ENCODE data around the gene DTWD1. TPM values are rescaled to one million over a fixed set of nuclear protein-coding genes. Genes with fewer than 3 reads are reported as not detected.
"Not testable (repeated sequence)": the region's sequence is repeated elsewhere in the genome, so short reads cannot be mapped to it uniquely, and the experiment has no call there.

Gene DTWD1
- total RNA-seq, 6 experiments from 2014 or later: 43.5 to 48.2 (median 46.8) TPM

GRCh38 chr15:49605588-49605987 is 15.3 kb upstream of the DTWD1 start:
- H3K36me3 Mint-ChIP-seq (ENCODE audit: low read depth): peaks cover 31% of the 10 kb centered on the region
- H3K27ac Mint-ChIP-seq: no peak overlapping the region
- TF ChIP-seq, protein P1, sequence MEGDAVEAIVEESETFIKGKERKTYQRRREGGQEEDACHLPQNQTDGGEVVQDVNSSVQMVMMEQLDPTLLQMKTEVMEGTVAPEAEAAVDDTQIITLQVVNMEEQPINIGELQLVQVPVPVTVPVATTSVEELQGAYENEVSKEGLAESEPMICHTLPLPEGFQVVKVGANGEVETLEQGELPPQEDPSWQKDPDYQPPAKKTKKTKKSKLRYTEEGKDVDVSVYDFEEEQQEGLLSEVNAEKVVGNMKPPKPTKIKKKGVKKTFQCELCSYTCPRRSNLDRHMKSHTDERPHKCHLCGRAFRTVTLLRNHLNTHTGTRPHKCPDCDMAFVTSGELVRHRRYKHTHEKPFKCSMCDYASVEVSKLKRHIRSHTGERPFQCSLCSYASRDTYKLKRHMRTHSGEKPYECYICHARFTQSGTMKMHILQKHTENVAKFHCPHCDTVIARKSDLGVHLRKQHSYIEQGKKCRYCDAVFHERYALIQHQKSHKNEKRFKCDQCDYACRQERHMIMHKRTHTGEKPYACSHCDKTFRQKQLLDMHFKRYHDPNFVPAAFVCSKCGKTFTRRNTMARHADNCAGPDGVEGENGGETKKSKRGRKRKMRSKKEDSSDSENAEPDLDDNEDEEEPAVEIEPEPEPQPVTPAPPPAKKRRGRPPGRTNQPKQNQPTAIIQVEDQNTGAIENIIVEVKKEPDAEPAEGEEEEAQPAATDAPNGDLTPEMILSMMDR (IDR thresholded peaks at IDR 0.05): no peak
- no peak overlapping the region for H3K4me3 Mint-ChIP-seq
- H3K9me3 Mint-ChIP-seq: peaks cover 15% of the 10 kb centered on the region
- no peak for DNase-seq
- peaks cover 2% of the 10 kb centered on the region; the same call in 1 of the 2 replicates for H3K27me3 Mint-ChIP-seq (ENCODE audit: insufficient read depth)
- H3K4me1 Mint-ChIP-seq (ENCODE audit: low read depth): peaks cover 18% of the 10 kb centered on the region

DNA sequence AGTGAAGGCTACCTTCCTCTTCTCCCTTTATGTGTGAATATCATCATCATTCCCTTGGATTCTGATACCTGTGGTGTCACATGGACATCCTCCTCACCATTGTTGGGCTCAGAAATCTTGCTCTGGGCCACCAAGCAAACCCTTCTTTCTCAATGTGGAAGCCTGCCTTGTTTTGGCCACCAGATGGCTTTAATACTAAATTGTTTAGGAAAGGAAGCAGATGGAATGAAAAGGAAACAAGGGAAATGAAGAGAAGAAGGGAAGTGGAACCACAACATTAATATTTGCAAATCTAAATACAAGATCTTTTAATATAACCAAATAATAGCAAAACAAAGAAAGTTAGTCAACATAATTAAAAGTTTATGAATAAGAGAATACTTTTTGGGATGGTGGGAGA is 14.3 kb upstream of the DTWD1 start:
- H3K4me3 Mint-ChIP-seq: no peak overlapping the region
- peaks cover 26% of the 10 kb centered on the region for H3K36me3 Mint-ChIP-seq (ENCODE audit: low read depth)

DNA sequence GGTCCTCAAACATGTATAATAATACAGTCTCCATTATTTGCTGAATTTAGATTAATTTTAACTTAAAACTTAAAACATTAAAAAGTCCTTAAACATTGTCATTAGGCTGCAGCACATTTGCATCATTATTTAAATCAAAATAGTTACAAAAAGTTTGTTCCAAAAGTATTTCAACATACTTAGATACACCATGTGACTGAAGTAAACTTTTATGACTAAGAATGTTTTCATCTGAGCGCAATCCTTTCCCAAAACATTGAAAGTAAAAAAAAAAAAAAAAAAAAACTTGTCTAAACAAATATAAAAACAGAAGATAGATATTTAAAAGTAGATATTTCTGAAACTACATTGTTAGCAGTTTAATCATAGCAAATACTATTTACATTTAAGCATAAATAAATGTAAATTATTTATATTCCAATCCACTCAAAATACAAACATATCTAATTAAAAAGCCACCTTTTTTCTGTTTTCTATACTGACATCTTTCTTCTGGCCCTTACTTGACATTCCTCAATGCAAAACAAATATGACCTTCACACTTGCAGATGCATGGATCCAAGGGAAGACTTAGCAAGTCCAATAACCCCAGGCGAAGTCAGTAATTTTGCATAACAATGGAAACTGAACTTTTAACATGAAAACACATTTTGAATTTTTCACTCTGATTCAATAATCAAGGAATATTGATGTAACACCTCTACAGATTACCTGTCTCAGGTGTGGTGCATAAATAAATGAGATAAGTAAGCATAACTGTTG is 10.5 kb upstream of the DTWD1 start:
- Mint-ChIP-seq H3K27ac (no peak overlapping the region), H3K4me1 (ENCODE audit: low read depth) (peaks cover 18% of the 10 kb centered on the region), H3K4me3 (no peak overlapping the region), H3K36me3 (ENCODE audit: low read depth) (peaks cover 29% of the 10 kb centered on the region), H3K27me3 (ENCODE audit: insufficient read depth) (peaks cover 2% of the 10 kb centered on the region; the same call in 1 of the 2 replicates), H3K9me3 (peaks cover 7% of the 10 kb centered on the region; the same call in 1 of the 2 replicates)
- DNase-seq: no peak
- TF ChIP-seq, protein P1 (IDR thresholded peaks at IDR 0.05): no peak

More for the DNA sequence above, 14.3 kb upstream of the DTWD1 start:
- DNase-seq: no peak
- peaks cover 10% of the 10 kb centered on the region; the same call in 1 of the 2 replicates for H3K9me3 Mint-ChIP-seq
- peaks cover 2% of the 10 kb centered on the region; the same call in 1 of the 2 replicates for H3K27me3 Mint-ChIP-seq (ENCODE audit: insufficient read depth)
- peaks cover 18% of the 10 kb centered on the region for H3K4me1 Mint-ChIP-seq (ENCODE audit: low read depth)
- TF ChIP-seq, protein P1 (IDR thresholded peaks at IDR 0.05): peak; percentile 59
- H3K27ac Mint-ChIP-seq: no peak overlapping the region

- H3K4me1 Mint-ChIP-seq (ENCODE audit: low read depth); H3K4me3 Mint-ChIP-seq; H3K27ac Mint-ChIP-seq; DNase-seq; H3K27me3 Mint-ChIP-seq (ENCODE audit: insufficient read depth): not testable (repeated sequence)
- Mint-ChIP-seq H3K36me3 (ENCODE audit: low read depth) (peaks cover 33% of the 10 kb centered on the region), H3K9me3 (peaks cover 15% of the 10 kb centered on the region; the same call in 1 of the 2 replicates)
These were observed 8.6 kb upstream of the DTWD1 start for GRCh38 chr15:49612240-49612639.

DNA sequence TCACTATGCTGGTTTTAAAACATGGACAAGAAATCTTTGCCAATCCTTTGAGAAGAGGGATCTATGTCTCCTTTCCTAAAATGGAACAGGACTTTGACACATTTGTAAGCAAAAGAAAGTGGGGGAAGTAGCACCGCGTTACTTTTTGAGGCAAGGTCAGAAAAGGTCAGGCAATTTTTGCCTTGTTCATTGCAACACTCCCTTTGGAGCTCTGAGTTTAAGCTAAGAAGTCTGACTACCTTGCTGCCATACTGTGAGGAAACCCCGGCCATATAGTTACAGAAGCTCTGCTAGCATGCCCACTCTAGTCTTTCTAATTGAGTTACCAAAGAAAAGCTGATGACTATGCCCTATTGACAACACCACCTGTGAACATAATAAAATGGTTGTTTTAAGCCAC is 1.6 kb upstream of the DTWD1 start:
- Mint-ChIP-seq H3K36me3 (ENCODE audit: low read depth) (peaks cover 53% of the 10 kb centered on the region), H3K27ac (no peak overlapping the region), H3K27me3 (ENCODE audit: insufficient read depth) (peaks cover 2% of the 10 kb centered on the region; the same call in 1 of the 2 replicates), H3K4me1 (ENCODE audit: low read depth) (peaks cover 52% of the 10 kb centered on the region), H3K4me3 (peak overlapping the region; percentile 98; the same call in 1 of the 2 replicates), H3K9me3 (peaks cover 15% of the 10 kb centered on the region; the same call in 1 of the 2 replicates)
- TF ChIP-seq, protein P1 (IDR thresholded peaks at IDR 0.05): no peak
- DNase-seq: no peak

DNA sequence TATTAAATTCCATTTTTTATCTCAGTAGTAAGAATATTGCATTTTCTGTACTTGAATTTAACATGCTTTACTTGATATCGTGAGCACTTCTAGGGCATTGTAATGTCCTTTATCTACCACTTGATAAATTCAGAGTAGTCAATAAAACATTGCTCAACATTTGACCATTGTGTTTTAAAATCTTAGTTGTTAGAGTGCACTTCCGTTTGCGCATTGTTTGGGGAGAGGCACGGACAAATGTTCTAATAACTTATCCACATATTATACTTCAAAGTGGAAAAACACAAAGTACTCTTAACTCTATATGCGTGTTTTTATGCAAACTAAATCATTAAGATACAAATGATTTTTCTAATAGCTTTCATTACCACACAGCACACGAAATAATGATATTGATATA is 649 bp upstream of the DTWD1 start:
- TF ChIP-seq, protein P1 (IDR thresholded peaks at IDR 0.05): peak; percentile 28; the same call in 1 of the 2 replicates
- peaks cover 2% of the 10 kb centered on the region; the same call in 1 of the 2 replicates for H3K27me3 Mint-ChIP-seq (ENCODE audit: insufficient read depth)
- H3K4me3 Mint-ChIP-seq: peak overlapping the region; percentile 98
- no peak for DNase-seq
- peaks cover 13% of the 10 kb centered on the region for H3K9me3 Mint-ChIP-seq
- H3K27ac Mint-ChIP-seq: peak overlapping the region; percentile 98
- H3K36me3 Mint-ChIP-seq (ENCODE audit: low read depth): peaks cover 50% of the 10 kb centered on the region
- H3K4me1 Mint-ChIP-seq (ENCODE audit: low read depth): peaks cover 62% of the 10 kb centered on the region

All from HFFc6 (cell line).